Thoracic aorta (tissue), 2 donors: ENCODE measurements around the gene PTPN14. TPM values are rescaled to one million over a fixed set of nuclear protein-coding genes. Genes with fewer than 3 reads are reported as not detected.
A peak's percentile ranks its signal among the peaks of the same experiment; 100 is the strongest.

Experiments used
- ATAC-seq: fragments of 150-250 bp; one replicate; pipeline ENCODE4 v1.8.0; 2017; ENCODE audit warnings: low read depth; ENCODE audit not compliant: insufficient number of reproducible peaks, low FRiP score
- DNase-seq: peaks from one replicate; pipeline ENCODE4 v3.0.0-alpha.2; 2020; ENCODE audit warnings: low spot score
- H3K27ac ChIP-seq, 2 donors: fragments of 200-600 bp; sonication (generic); 1 replicate in 1 of 2; 2 replicates in 1 of 2; pipeline ENCODE4 v1.5.1; 2016; ENCODE audit warnings: mild to moderate bottlenecking in 2 of 2, moderate library complexity in 2 of 2
- H3K27me3 ChIP-seq: fragments of 200-600 bp; sonication (generic); replicated peaks from 2 replicates; pipeline ENCODE4 v1.6.0; 2016; ENCODE audit warnings: mild to moderate bottlenecking; ENCODE audit not compliant: insufficient read depth
- H3K36me3 ChIP-seq: fragments of 200-600 bp; sonication (generic); one replicate; pipeline ENCODE4 v1.5.1; 2016
- H3K4me1 ChIP-seq, 2 donors: fragments of 200-600 bp; sonication (generic); 1 replicate in 1 of 2; 2 replicates in 1 of 2; pipeline versions ENCODE4 v1.5.1 to v1.6.0; 2016; ENCODE audit warnings: low read depth in 2 of 2, mild to moderate bottlenecking in 1 of 2; ENCODE audit not compliant: control insufficient read depth in 1 of 2
- H3K4me3 ChIP-seq: fragments of 200-600 bp; sonication (generic); 2 replicates; pipeline ENCODE4 v1.5.1; 2016; ENCODE audit warnings: mild to moderate bottlenecking
- H3K9me3 ChIP-seq: fragments of 200-600 bp; sonication (generic); 2 replicates; pipeline ENCODE4 v1.5.1; 2016
- total RNA-seq, 2 donors: library from RNA; depleted of rRNA; stranded (reverse); fragments of >200 nt; gene quantifications; one replicate each; pipeline versions ENCODE4 v1.1.0 to v1.2.3, GENCODE V29; 2016
- TF ChIP-seq, protein P1 (sequence below): fragments of 200-600 bp; sonication (generic); IDR thresholded peaks from one replicate; pipeline ENCODE4 v1.5.1; 2019; ENCODE audit warnings: antibody characterized with exemption

PTPN14 gene
- total RNA-seq, 2 donors from 2014 or later = 33.3 to 63.8 TPM

DNA sequence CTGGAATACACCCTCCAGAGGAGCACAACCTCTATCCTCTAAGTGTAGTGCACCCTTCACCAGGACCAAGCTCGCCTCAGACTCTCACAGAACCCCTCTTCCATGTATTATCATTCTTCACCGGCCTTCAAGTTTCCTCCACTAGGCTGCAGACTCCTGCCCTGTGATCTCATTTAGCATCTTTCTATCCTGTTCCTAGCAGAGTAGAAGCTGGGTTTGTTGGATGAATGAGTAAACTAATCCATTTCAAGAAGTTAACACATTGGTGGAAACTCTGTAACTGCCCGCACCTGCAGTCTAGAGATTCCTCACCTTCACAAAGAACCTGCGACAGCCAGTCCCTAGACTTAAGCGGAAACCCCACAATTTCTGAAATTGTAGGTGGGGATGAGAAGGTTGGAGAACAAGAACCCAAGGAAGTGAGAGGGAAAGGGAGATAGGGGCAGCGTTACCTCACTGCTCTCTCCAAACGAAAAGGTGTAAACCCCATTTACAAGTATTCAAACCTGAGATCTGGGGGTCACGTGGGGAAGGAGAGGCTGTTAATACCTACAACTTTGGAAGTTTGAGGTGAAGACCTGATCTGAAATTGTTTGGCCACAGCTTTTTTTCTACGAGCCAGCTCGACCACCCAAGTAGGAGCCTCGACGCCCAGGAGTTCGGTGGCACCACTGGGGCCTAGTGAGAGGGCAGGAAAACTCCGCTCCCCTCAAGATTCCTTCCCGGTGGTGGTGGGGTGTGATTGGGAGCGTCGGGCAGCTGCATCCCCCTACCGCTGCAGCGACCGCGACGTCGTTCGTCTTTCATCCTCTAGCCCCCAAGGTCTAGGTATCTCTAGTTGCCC lies 1.2 kb downstream of the PTPN14 start:
- TF ChIP-seq, protein P1, sequence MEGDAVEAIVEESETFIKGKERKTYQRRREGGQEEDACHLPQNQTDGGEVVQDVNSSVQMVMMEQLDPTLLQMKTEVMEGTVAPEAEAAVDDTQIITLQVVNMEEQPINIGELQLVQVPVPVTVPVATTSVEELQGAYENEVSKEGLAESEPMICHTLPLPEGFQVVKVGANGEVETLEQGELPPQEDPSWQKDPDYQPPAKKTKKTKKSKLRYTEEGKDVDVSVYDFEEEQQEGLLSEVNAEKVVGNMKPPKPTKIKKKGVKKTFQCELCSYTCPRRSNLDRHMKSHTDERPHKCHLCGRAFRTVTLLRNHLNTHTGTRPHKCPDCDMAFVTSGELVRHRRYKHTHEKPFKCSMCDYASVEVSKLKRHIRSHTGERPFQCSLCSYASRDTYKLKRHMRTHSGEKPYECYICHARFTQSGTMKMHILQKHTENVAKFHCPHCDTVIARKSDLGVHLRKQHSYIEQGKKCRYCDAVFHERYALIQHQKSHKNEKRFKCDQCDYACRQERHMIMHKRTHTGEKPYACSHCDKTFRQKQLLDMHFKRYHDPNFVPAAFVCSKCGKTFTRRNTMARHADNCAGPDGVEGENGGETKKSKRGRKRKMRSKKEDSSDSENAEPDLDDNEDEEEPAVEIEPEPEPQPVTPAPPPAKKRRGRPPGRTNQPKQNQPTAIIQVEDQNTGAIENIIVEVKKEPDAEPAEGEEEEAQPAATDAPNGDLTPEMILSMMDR = no peak
- Histone ChIP-seq H3K36me3 (no peaks in the 10 kb centered on the region), H3K4me3 (peak overlapping the region; percentile 92), H3K4me1 (peaks cover 10 to 45% of the 10 kb centered on the region in 2 donors), H3K27ac (peak overlapping the region; percentile 97), H3K9me3 (no peaks in the 10 kb centered on the region), H3K27me3 (no peaks in the 10 kb centered on the region)
- no peak for ATAC-seq
- no peak for DNase-seq

DNA sequence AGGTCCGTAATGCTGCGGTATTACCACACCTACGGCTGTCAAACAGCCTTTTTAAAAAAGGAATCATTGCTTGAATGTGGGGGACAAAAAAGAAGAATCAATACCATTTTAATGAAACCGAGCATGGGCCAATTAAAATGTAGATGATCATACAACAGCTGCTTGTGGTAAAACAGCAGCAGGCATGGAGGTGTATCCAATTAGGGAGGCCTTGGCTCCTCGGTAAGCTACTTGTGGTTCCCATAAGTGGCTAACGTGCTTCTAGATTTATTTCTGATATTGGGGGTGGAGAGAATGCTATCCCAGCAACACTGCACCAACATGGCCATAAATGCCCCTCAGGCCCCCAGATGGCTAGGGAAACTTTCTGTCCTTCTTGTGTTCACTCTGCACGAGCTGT lies 1.8 kb downstream of the PTPN14 start:
- H3K4me1 ChIP-seq = peaks cover 10 to 45% of the 10 kb centered on the region in 2 donors
- H3K9me3 ChIP-seq = no peaks in the 10 kb centered on the region
- ATAC-seq = no peak
- no peaks in the 10 kb centered on the region for H3K36me3 ChIP-seq
- peak overlapping the region in 1 of 2 donors; percentile 97 for H3K27ac ChIP-seq
- TF ChIP-seq, protein P1 = no peak
- DNase-seq = no peak
- H3K4me3 ChIP-seq = peak overlapping the region; percentile 92
- H3K27me3 ChIP-seq = no peaks in the 10 kb centered on the region

DNA sequence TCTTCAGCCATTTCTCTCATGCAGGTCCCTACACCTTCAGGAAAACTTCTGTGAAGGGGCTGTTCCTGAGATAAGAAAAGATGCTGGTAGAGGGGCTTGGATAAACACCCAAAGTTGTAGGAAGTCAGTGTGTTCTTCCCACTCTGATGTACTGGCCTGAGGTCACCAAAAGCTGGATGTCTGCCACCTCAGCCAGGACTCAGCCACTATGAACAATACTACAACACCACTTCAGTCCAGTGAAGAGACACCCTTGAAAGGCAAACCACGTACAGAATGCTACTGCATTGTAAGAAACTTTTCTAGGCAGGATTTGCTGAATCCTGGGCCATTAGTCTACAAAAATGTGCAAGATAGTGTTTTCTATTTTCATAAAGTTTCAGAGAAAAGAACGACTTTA lies 2.4 kb downstream of the PTPN14 start:
- Histone ChIP-seq H3K27ac (no peak overlapping the region), H3K36me3 (no peaks in the 10 kb centered on the region), H3K9me3 (no peaks in the 10 kb centered on the region), H3K4me3 (peak overlapping the region; percentile 92), H3K4me1 (peaks cover 10 to 45% of the 10 kb centered on the region in 2 donors), H3K27me3 (no peaks in the 10 kb centered on the region)
- ATAC-seq (no peak), DNase-seq (no peak)
- TF ChIP-seq, protein P1 = no peak

DNA sequence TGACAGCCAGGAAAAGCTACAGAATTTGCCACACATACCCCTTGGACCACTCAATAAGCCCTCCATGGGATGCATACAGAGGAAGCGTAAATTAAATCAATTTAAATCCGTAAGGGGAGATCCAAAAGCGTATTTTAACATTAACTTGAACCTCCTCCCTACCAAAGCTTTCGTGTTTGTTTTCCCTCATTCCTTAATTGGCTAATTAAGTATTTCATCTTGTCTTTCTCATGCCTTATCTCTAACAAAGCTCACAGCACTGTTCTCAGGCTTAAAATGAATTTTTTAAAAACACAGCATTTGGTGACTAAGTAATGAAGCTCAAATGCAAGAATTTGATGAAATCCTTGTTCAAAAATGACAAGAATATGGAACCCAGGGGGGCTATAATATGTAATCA lies 3.1 kb downstream of the PTPN14 start:
- Histone ChIP-seq H3K4me1 (peaks cover 10 to 41% of the 10 kb centered on the region in 2 donors), H3K27me3 (no peaks in the 10 kb centered on the region), H3K9me3 (no peaks in the 10 kb centered on the region), H3K27ac (no peak overlapping the region), H3K36me3 (no peaks in the 10 kb centered on the region), H3K4me3 (no peak overlapping the region)
- no peak for ATAC-seq
- TF ChIP-seq, protein P1 = no peak
- no peak for DNase-seq

DNA sequence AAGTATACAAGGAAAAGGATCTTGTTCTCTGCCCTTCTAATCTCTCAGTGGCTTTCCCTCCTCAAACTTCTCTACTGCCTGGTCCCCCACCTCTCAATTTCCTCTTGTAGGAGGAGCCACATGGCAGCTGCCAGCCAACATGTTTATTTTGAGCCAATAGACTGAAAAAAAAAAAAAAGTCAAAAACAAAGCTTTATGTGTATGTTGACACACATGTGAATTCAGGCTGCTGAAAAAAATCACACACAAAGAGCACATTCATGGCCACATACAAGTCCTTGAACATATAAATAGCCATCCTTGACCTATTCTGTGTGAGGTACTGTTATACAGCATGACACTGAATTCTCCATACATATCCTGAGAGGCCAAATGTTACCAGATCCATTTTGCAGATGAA lies 3.7 kb downstream of the PTPN14 start:
- ATAC-seq = no peak

More for the DNA sequence above, 3.7 kb downstream of the PTPN14 start:
- Histone ChIP-seq H3K36me3 (no peaks in the 10 kb centered on the region), H3K27ac (no peak overlapping the region), H3K9me3 (no peaks in the 10 kb centered on the region), H3K4me3 (no peak overlapping the region), H3K4me1 (peaks cover 9 to 37% of the 10 kb centered on the region in 2 donors), H3K27me3 (no peaks in the 10 kb centered on the region)
- TF ChIP-seq, protein P1 = no peak
- no peak for DNase-seq
